Measurements from ENCODE around the gene SLC41A3. TPM values are rescaled to one million over a fixed set of nuclear protein-coding genes. Genes with fewer than 3 reads are reported as not detected.

The SLC41A3 gene
- total and polyA plus RNA-seq, 4 donors = 9.3 to 19.8 (median 12.7) TPM

- peak; percentile 20 for DNase-seq (ENCODE audit: low spot score)
- Histone ChIP-seq H3K27ac (ENCODE audit: low read depth in 1 of 2, low read length in 2 of 2) (no peak overlapping the region), H3K36me3 (ENCODE audit: control insufficient read depth in 4 of 4, insufficient read depth in 3 of 4, low read depth in 1 of 4, low read length in 3 of 4) (peaks cover 4 to 50% (median 37%) of the 10 kb centered on the region in 4 donors), H3K9me3 (ENCODE audit: control insufficient read depth in 4 of 4, low read length in 3 of 4) (no peaks in the 10 kb centered on the region), H3K27me3 (ENCODE audit: control insufficient read depth in 4 of 4, insufficient read depth in 4 of 4, low read length in 3 of 4) (no peaks in the 10 kb centered on the region), H3K9ac (ENCODE audit: low read depth in 1 of 2, low read length in 2 of 2) (no peak overlapping the region), H3K4me3 (ENCODE audit: low read depth in 1 of 3, low read length in 3 of 3) (no peak overlapping the region), H3K4me1 (ENCODE audit: control insufficient read depth in 4 of 4, insufficient read depth in 4 of 4, low read length in 3 of 4) (peaks cover 0 to 4% (median 0%) of the 10 kb centered on the region in 4 donors)
- WGBS = 73% methylated on average over 7 of the region's 7 CpGs
- TF ChIP-seq ZBTB33 (IDR thresholded peaks at IDR 0.05) (no peak), HNF4G (IDR thresholded peaks at IDR 0.05) (no peak), HNF4A (conservative IDR thresholded peaks at IDR 0.05) (no peak), REST (IDR thresholded peaks at IDR 0.05) (no peak), YY1 (IDR thresholded peaks at IDR 0.05) (no peak), TAF1 (conservative IDR thresholded peaks at IDR 0.05) (no peak), FOXA1 (IDR thresholded peaks at IDR 0.05) (no peak), FOXA2 (IDR thresholded peaks at IDR 0.05) (no peak), NR2F2 (IDR thresholded peaks at IDR 0.05) (no peak), MAX (IDR thresholded peaks at IDR 0.05) (no peak), GABPA (IDR thresholded peaks at IDR 0.05 in 1 of 2, conservative IDR thresholded peaks at IDR 0.05 in 1 of 2) (no peak), JUND (IDR thresholded peaks at IDR 0.05) (no peak), SP1 (IDR thresholded peaks at IDR 0.05) (no peak), ATF3 (IDR thresholded peaks at IDR 0.05) (no peak)
Measured at GRCh38 chr3:126127904-126128303, 44.0 kb upstream of the SLC41A3 start.

GRCh38 chr3:126127452-126127851 is 43.5 kb upstream of the SLC41A3 start:
- Histone ChIP-seq H3K27ac (ENCODE audit: low read depth in 1 of 2, low read length in 2 of 2) (no peak overlapping the region), H3K9me3 (ENCODE audit: control insufficient read depth in 4 of 4, low read length in 3 of 4) (no peaks in the 10 kb centered on the region), H3K9ac (ENCODE audit: low read depth in 1 of 2, low read length in 2 of 2) (no peak overlapping the region), H3K27me3 (ENCODE audit: control insufficient read depth in 4 of 4, insufficient read depth in 4 of 4, low read length in 3 of 4) (no peaks in the 10 kb centered on the region), H3K4me3 (ENCODE audit: low read depth in 1 of 3, low read length in 3 of 3) (no peak overlapping the region), H3K4me1 (ENCODE audit: control insufficient read depth in 4 of 4, insufficient read depth in 4 of 4, low read length in 3 of 4) (peaks cover 0 to 4% (median 0%) of the 10 kb centered on the region in 4 donors), H3K36me3 (ENCODE audit: control insufficient read depth in 4 of 4, insufficient read depth in 3 of 4, low read depth in 1 of 4, low read length in 3 of 4) (peaks cover 4 to 51% (median 38%) of the 10 kb centered on the region in 4 donors)
- DNase-seq (ENCODE audit: low spot score) = peak; percentile 21
- 82% methylated on average over 10 of the region's 10 CpGs for WGBS
- TF ChIP-seq HNF4A (conservative IDR thresholded peaks at IDR 0.05) (no peak), ZBTB33 (IDR thresholded peaks at IDR 0.05) (no peak), JUND (IDR thresholded peaks at IDR 0.05) (no peak), HNF4G (IDR thresholded peaks at IDR 0.05) (no peak), EGR1 (IDR thresholded peaks at IDR 0.05; ENCODE audit: low read depth in 2 of 2) (no peak), RAD21 (IDR thresholded peaks at IDR 0.05) (no peak), NR2F2 (IDR thresholded peaks at IDR 0.05) (no peak), YY1 (IDR thresholded peaks at IDR 0.05) (no peak)

Measured in liver (tissue), 9 donors.